Esophagus (tissue), 2 donors: Measurements from ENCODE around the gene FRMD5. TPM values are rescaled to one million over a fixed set of nuclear protein-coding genes. Genes with fewer than 3 reads are reported as not detected.

Source experiments
- H3K27ac ChIP-seq, 2 donors: one replicate each; pipeline ENCODE4 v1.5.1; 2013; ENCODE audit warnings: low read depth in 2 of 2, mild to moderate bottlenecking in 2 of 2, inconsistent platforms in 1 of 2, low read length in 1 of 2, moderate library complexity in 1 of 2
- H3K27me3 ChIP-seq, 2 donors: one replicate each; pipeline ENCODE4 v1.6.1; 2013; ENCODE audit warnings: low read length in 2 of 2, control low read depth in 1 of 2, mild to moderate bottlenecking in 1 of 2; ENCODE audit not compliant: insufficient read depth in 2 of 2, control insufficient read depth in 1 of 2
- H3K36me3 ChIP-seq, 2 donors: one replicate each; pipeline ENCODE4 v1.6.1; 2013; ENCODE audit warnings: low read length in 1 of 2; ENCODE audit not compliant: control insufficient read depth in 2 of 2, insufficient read depth in 2 of 2
- H3K4me1 ChIP-seq, 2 donors: one replicate each; pipeline ENCODE4 v1.6.1; 2013; ENCODE audit warnings: low read length in 1 of 2; ENCODE audit not compliant: control insufficient read depth in 2 of 2, insufficient read depth in 2 of 2
- H3K4me3 ChIP-seq, 2 donors: one replicate each; pipeline ENCODE4 v1.5.1; 2013; ENCODE audit warnings: low read length in 2 of 2, mild to moderate bottlenecking in 2 of 2, low read depth in 1 of 2, moderate library complexity in 1 of 2
- H3K9me3 ChIP-seq, 2 donors: one replicate each; pipeline ENCODE4 v1.6.1; 2013; ENCODE audit warnings: mild to moderate bottlenecking in 2 of 2, low read depth in 1 of 2, low read length in 1 of 2, moderate library complexity in 1 of 2; ENCODE audit not compliant: control insufficient read depth in 2 of 2, insufficient read depth in 1 of 2
- whole genome bisulfite sequencing, 2 donors: extraction: QIAGEN DNeasy Blood & Tissue Kit; methylation state at CpG; one replicate each; pipeline ENCODE4 v1.1.7; 2013; 5-methylcytosine and 5-hydroxymethylcytosine counted together
- polyA plus RNA-seq, 2 donors: library from polyadenylated mRNA; stranded (reverse); fragments of 200-250 nt; gene quantifications; one replicate each; pipeline ENCODE4 v1.2.3, GENCODE V29; 2013
- donor health status: healthy with polysubstance abuse.
- donor health status: Bipolar disorder and iron deficiency.

The FRMD5 gene
- polyA plus RNA-seq, 2 donors, result 0.04 to 0.09 TPM

DNA sequence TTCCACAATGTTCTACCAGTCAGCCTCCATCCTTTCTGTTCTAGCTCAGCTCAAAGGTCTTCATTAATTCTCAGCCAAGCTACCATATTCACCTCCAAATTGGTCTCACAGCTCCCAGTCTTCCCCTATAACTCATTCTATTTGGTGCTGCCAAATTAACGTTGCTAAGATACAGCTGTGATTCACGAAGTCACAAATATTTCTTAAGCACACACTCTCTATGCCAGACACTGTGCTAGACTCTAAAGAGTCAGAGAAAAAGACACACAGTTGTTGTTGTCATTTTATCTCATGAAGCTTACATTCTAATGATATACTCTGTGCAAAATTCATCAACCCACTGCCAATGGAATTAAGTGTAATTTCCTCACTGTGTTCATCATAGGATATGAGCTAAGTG is 102.8 kb downstream of the FRMD5 start:
- no peak overlapping the region for H3K27ac ChIP-seq
- H3K4me3 ChIP-seq, result no peak overlapping the region
- H3K36me3 ChIP-seq, result no peaks in the 10 kb centered on the region
- H3K27me3 ChIP-seq, result no peaks in the 10 kb centered on the region
- WGBS, 2 donors, result 22 to 40% methylated on average over 2 of the region's 2 CpGs
- H3K4me1 ChIP-seq, result no peaks in the 10 kb centered on the region
- H3K9me3 ChIP-seq, result peaks cover 0 to 2% of the 10 kb centered on the region in 2 donors

DNA sequence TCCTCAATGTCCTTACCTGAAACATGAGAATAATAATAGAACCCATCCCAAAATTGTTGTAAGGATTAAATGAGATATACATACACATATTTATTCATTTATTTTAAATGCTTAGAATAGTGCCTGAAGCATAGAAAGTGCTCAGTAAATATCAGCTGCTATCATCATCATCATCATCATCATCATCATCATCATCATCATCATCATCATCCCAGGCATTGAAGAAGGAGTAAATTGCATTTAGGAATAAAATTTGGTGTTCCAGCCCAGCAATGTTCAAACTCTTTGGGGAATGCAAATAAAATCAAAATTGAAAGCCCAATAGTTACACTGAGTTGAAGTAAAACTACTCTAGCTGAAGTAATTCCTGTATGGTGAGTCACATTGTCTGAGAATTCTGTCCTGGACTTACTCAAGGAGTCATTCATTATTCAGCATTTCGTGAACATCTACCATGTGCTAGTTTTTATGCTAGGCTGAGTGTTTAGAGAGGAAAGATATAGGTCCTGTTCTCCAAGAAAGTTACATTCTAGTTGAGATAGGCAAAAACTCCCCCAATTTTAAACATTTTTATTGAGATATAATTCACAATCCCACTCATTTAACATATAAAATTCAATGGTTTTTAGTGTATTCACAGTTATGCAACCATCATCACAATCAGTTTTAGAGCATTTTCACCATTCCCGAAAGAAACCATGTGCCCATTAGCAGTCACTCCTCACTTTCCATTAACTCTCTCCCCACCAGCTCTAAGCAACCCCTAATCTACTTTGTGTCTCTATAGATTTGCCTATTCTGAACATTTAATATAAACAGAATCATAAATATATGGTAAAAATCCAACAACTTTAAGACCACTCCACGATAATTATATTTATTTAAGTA is 107.2 kb downstream of the FRMD5 start:
- Histone ChIP-seq H3K36me3 (no peaks in the 10 kb centered on the region), H3K4me1 (no peaks in the 10 kb centered on the region), H3K27ac (no peak overlapping the region), H3K9me3 (no peaks in the 10 kb centered on the region), H3K4me3 (no peak overlapping the region), H3K27me3 (no peaks in the 10 kb centered on the region)
- WGBS, 2 donors, result 58 to 65% methylated on average over 3 of the region's 3 CpGs

DNA sequence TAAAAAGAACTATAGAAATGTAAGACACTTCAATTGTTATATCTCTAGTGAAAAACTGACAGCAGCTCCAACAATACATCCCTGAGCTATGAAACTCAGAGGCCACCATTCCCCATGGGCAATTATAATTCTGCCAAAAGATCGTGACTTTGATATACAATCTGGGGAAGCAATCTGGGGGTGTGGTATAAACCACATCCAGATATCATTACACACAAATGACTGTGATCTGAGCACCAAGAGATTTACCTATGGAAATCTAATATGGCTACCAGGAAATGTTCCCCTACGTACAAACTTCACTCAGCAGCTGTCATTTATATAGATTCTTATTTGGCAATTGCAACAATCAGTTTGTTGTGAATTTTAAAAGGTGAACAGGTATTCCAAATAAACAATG is 110.3 kb downstream of the FRMD5 start:
- Histone ChIP-seq H3K36me3 (no peaks in the 10 kb centered on the region), H3K9me3 (no peaks in the 10 kb centered on the region), H3K27me3 (peaks cover 0 to 2% of the 10 kb centered on the region in 2 donors), H3K4me1 (no peaks in the 10 kb centered on the region), H3K4me3 (no peak overlapping the region), H3K27ac (no peak overlapping the region)
- whole genome bisulfite sequencing, 2 donors, result 58 to 70% methylated on average over 2 of the region's 2 CpGs

GRCh38 chr15:44084171-44084570 is 110.9 kb downstream of the FRMD5 start:
- WGBS, 2 donors, result 89% methylated on average over 2 of the region's 2 CpGs
- Histone ChIP-seq H3K9me3 (no peaks in the 10 kb centered on the region), H3K36me3 (no peaks in the 10 kb centered on the region), H3K4me3 (no peak overlapping the region), H3K4me1 (no peaks in the 10 kb centered on the region), H3K27ac (no peak overlapping the region), H3K27me3 (peaks cover 0 to 2% of the 10 kb centered on the region in 2 donors)

DNA sequence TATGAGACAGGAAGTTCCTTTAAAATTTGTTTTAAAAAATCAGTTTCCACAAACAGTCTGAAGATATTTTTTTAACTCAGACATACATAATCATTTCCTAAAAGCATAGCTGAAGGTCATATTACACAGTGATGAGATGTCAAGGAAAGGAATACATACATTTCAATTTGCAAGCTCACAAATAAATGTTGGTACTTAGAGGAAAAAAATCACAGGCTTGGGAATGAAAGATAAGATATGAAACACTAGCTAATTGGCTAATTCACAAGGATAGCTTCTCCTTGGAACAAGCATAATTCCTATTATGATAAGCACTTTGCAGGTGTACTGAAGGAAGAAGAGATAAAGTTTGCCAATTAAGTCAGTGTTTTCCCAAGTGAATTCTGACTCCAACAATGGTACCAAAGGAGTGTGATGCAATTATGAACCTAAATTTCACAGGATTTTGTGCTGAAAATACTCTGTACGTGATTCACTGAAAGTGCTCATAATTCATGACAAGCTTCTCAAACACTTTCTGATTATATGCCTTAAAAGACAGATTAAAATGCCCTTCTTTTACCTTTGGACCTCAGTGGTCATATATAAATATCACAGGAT is 112.4 kb downstream of the FRMD5 start:
- Histone ChIP-seq H3K36me3 (no peaks in the 10 kb centered on the region), H3K4me1 (no peaks in the 10 kb centered on the region), H3K27me3 (peaks cover 0 to 2% of the 10 kb centered on the region in 2 donors), H3K27ac (no peak overlapping the region), H3K9me3 (no peaks in the 10 kb centered on the region), H3K4me3 (no peak overlapping the region)
- 73 to 79% methylated on average over 1 of the region's 1 CpG for WGBS, 2 donors

GRCh38 chr15:44081026-44082013 is 113.8 kb downstream of the FRMD5 start:
- Histone ChIP-seq H3K27ac (no peak overlapping the region), H3K4me1 (no peaks in the 10 kb centered on the region), H3K36me3 (no peaks in the 10 kb centered on the region), H3K4me3 (no peak overlapping the region), H3K9me3 (no peaks in the 10 kb centered on the region), H3K27me3 (peaks cover 0 to 2% of the 10 kb centered on the region in 2 donors)
- 72 to 75% methylated on average over 5 of the region's 5 CpGs for WGBS, 2 donors

DNA sequence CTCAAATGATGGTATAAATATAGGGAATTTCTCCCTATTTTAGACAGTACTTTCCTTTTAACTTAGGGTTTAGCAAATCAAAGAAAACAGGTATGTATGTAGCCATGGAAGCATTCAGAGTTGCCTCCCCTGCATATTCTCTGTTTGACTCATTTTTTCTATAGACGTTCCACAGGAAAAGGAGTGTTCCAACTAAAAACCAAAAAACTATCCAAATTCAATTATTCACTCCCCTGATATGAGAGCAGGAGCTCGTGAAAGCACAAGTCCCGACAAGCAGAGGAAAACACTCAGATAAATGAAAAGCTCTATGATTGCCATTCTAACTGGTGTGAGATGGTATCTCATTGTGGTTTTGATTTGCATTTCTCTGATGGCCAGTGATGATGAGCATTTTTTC is 119.5 kb downstream of the FRMD5 start:
- Histone ChIP-seq H3K4me3 (no peak overlapping the region), H3K27ac (no peak overlapping the region), H3K9me3 (no peaks in the 10 kb centered on the region), H3K27me3 (no peaks in the 10 kb centered on the region), H3K4me1 (no peaks in the 10 kb centered on the region), H3K36me3 (no peaks in the 10 kb centered on the region)
- WGBS, 2 donors, result 28 to 59% methylated on average over 3 of the region's 3 CpGs

GRCh38 chr15:44069489-44069888 is 125.6 kb downstream of the FRMD5 start:
- H3K27ac ChIP-seq, result no peak overlapping the region
- H3K27me3 ChIP-seq, result no peaks in the 10 kb centered on the region
- no peaks in the 10 kb centered on the region for H3K36me3 ChIP-seq
- WGBS, 2 donors, result 84 to 89% methylated on average over 1 of the region's 1 CpG
- no peaks in the 10 kb centered on the region for H3K4me1 ChIP-seq
- no peaks in the 10 kb centered on the region for H3K9me3 ChIP-seq
- H3K4me3 ChIP-seq, result no peak overlapping the region

- Histone ChIP-seq H3K4me1 (no peaks in the 10 kb centered on the region), H3K9me3 (no peaks in the 10 kb centered on the region), H3K27ac (no peak overlapping the region), H3K4me3 (no peak overlapping the region), H3K27me3 (no peaks in the 10 kb centered on the region), H3K36me3 (no peaks in the 10 kb centered on the region)
- WGBS, 2 donors, result 66% methylated on average over 2 of the region's 2 CpGs
These were observed 126.7 kb downstream of the FRMD5 start for GRCh38 chr15:44068347-44068746.
